Fibroblast of peridontal ligament (primary cell): Measurements from ENCODE around the gene RPL15.

ENCODE experiments used
- DNase-seq: peaks from one replicate; pipeline ENCODE4 v3.0.0-alpha.2; 2010; ENCODE audit errors: extremely low read depth

Gene RPL15

DNA sequence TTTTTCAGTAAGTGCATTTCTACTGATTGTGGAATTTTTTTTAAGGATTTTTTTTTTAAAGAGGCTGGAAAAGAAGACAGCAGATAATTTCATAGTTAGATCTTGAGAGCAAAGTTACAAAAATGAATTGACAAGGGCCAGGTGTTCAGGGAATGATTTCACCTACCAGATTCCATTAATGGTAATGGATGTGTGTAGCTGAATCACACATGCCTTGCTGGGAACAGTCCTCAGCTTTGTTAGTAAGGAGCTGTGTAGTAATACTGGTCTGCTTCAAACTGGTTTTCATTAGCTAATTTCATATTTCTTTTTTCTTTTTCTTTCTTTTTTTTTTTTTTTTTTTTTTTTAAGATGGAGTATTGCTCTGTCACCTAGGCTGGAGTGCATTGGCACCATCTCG is 44.1 kb downstream of the RPL15 start:
- no peak for DNase-seq

DNA sequence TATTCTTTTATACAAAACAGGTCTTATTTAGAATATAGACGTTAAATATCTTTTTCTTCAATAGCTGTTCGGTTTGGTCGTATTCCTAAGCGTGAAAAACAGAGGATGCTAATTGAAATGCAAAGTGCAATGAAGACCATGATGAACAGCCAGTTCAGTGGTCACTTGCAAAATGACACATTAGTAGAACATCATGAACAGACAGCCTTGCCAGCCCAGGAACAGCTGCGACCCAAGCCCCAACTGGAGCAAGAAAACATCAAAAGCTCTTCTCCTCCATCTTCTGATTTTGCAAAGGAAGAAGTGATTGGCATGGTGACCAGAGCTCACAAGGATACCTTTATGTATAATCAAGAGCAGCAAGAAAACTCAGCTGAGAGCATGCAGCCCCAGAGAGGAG is 45.0 kb downstream of the RPL15 start:
- DNase-seq: no peak

- DNase-seq: no peak
These were observed 47.8 kb downstream of the RPL15 start for GRCh38 chr3:23964537-23965235.

DNA sequence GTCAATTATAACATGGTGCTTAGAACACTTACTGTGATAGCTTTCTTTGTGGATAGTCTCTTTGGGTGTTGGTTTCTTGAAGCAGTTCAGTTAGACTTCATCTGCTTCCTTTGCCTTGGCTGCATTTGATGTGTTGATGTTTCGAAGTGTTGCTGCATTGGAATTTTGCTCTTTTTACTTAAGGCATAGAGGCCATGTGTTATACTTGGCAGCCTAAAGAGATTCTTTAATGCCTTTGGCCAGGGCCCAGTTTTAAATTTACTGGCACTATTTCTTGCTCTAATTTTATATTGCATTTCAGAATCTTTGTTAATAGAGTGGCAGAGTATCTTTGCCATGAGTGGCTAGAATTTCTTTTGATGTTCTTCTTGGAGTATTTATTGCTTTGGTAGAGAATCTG is 49.4 kb downstream of the RPL15 start:
- DNase-seq: peak; percentile 93

DNA sequence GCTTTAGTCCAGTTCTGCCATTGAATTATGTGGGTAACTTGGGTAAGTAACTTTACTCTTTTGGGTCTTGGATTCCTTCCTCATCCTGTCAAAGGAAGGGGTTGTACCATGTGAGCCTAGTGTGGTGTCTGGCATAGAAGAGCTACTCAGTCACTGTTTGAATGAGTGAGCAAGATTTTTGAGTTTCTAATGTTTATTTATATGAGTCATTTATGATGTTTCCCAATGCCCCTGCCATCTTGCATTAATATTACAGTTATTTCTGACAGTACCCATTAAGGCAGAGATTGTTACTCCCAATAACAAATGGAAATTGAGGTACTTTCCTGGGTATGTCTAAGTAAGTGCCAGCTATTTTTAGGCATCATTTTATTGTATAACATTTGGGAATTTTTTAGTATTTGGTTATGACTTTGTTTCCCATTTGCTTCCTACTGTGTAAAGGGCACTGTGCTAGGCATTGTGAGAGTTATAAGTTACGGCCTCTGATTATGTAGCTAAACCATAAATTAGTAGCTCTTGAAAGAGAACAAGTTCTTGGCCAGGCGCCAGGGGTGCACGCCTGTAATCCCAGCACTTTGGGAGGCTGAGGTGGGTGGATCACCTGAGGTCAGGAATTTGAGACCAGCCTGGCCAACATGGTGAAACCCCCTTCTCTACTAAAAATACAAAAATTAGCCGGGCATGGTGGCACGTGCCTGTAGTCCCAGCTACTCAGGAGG is 51.7 kb downstream of the RPL15 start:
- peak; percentile 80 for DNase-seq

GRCh38 chr3:23969393-23969792 is 52.5 kb downstream of the RPL15 start:
- no peak for DNase-seq
